Vagina (tissue), 2 donors: ENCODE measurements around the gene RNASEH1.

Experiments used
- CTCF ChIP-seq, 3 experiments: fragments of 450-650 bp in 2 of 3; fragments of 200-600 bp in 1 of 3; sonication (generic) in 1 of 3; IDR thresholded peaks; one replicate each; pipeline ENCODE4 v1.5.1; 2017 to 2019; ENCODE audit warnings: antibody characterized with exemption in 3 of 3, mild to moderate bottlenecking in 2 of 3, moderate library complexity in 2 of 3
- POLR2A ChIP-seq, 2 donors: fragments of 450-650 bp; IDR thresholded peaks; one replicate each; pipeline ENCODE4 v1.6.1; 2017; ENCODE audit warnings: antibody characterized with exemption in 2 of 2, mild to moderate bottlenecking in 2 of 2, moderate library complexity in 2 of 2
- POLR2AphosphoS5 ChIP-seq, 2 donors: sonication (generic); formaldehyde crosslinking; IDR thresholded peaks; one replicate each; pipeline ENCODE4 v1.9.0; 2017; ENCODE audit warnings: antibody characterized with exemption in 2 of 2, mild to moderate bottlenecking in 2 of 2, low read depth in 1 of 2; ENCODE audit not compliant: insufficient read depth in 1 of 2

GRCh38 chr2:3602553-3603339, 44.6 kb upstream of the RNASEH1 start:
- no peak for TF ChIP-seq POLR2A (IDR thresholded peaks at IDR 0.05)
- TF ChIP-seq CTCF (IDR thresholded peaks at IDR 0.05) = no peak
- TF ChIP-seq POLR2AphosphoS5 (IDR thresholded peaks at IDR 0.05; ENCODE audit: insufficient read depth in 1 of 2, low read depth in 1 of 2) = no peak
